ENCODE results near the gene TMEM9.

The TMEM9 gene

DNA sequence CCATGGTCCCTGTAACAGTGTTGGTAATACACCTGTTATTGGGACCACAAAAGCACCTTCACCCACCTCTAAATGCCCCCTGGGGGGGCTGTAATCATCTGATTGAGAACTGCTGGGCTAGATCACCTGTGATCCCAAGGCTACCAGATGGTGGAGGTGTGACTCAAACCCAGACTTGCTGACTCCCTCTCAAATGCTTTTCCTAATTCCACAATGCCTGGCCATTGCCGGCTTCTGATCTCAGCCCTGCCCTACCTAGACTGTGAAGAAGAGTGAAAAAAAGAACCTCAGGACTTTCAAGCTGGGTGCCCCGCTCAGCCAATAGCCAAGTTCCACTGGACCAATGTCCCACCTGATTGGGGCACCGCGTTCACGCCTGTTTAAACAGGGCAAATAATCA lies 9.6 kb downstream of the TMEM9 start:
- no peak for DNase-seq

DNA sequence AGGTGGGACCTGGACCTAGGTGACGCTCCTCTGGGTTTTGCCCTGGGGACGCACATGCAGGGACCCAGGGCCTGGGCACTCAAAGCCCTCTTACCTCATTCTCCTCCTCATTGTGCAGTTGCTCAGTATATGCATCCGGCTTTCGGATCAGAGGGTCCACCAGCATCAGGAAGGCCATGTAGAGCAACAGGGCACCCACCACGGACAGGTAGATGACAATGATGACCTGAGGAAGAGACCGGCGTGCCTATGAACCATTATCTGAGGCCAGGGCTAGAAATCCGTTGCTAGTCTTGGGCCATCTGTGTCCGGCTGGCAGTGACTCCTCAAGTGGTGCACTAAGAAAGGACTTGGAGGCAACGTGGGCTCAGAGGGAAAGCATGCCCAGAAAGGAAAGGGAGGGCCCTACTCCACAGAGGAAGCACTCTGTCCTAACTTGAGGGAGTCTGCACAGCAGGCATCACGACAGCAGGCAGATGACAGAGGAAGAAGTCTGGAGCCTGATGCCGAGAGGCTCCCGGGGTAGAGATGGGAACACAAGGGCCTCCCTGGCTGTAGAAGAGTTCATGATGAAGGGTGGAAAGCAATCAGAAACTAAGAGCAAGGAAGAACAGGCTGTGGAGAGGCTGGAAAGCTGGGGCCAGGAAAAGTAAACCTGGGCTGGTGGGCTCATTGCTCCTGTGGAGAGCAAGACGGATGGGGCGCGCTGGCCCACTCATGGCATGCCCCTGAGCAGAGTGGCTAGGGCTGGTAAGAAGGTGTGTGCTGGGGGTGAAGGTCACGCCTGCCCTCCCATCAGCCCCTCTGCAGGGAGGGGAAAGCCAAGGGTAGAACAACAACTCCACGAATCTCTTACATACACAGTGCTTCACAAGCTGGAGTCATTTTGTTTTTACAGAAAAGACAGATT lies 10.3 kb downstream of the TMEM9 start:
- DNase-seq, result no peak

DNA sequence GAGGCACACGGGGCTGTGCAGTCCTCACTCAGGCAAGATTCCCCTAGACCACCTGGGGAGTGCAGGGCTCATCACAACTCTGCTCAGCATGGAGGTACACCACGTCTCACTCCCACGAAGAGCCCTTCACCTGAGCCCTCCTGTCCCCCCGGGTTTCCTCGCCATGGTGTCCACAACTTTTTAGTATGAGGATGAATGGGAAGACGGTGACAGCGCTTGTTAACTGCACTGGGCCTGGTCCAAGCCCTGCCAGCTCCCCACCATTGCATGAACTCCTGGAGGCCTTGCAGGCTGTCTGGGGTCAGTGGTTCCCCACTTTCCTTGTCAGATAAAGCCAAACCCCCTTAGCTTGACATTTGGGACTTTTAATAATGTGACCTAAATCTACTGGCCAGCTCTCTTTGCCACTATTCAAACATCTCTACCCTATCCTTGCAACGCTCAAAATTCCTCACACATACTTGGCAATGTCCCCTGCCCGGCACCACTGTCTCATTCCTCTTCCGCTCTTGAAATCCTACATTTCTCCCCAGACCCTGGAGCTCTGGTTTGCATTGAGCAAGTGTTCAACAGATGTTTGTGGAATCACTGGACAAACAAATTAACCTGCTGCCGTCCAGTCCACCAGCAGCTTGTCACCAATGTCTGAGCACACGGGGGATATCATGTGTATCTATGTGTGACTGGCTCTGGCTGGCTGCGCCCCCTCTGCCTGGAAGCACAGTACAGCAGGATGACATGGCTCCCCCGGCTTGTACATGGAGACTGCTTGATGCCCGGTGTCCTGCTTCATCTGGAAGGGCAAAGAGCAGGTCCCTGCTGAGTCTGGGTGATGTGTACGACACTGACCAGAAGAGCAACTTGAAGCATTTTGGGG lies 11.2 kb downstream of the TMEM9 start:
- no peak for DNase-seq

DNA sequence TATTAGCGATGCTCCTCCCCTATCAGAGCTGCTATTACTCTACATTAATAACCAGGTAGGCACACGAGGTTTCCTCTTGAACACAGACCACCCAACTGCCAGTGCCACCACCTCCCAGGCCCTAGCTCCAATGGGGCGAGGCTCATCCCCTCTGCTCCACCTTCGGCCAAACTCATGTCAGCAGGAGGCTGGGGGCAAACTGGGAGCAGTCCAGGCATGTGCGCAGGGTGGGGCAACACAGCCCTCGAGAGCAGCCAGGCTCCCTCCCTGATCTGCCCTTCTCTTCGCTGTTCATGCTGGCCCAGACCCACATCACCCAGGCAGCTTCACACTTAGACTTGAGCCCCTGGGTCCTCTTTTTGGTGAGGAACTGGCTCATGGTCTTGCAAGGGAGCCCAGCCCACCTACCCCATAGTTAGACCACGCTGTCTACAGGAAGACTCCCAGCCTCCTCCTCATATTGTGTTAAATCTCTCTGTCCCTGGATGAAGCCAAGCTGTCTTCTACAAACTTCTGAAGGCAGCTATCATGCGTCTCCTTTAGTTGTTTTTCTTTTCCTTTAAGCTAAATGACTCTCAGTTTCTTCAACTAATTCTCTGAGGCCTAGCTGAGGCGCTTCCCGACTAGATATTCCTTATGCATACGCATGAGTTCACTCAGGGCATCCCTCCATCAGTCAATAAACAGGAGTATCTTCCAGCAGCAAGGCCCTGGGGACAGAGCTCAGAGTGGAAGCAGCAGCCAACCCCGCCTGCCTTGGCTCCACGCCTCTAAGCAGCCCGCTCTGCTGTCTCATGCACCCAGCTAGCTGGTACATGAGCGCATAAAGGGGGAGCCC lies 12.0 kb downstream of the TMEM9 start:
- DNase-seq, result no peak

DNA sequence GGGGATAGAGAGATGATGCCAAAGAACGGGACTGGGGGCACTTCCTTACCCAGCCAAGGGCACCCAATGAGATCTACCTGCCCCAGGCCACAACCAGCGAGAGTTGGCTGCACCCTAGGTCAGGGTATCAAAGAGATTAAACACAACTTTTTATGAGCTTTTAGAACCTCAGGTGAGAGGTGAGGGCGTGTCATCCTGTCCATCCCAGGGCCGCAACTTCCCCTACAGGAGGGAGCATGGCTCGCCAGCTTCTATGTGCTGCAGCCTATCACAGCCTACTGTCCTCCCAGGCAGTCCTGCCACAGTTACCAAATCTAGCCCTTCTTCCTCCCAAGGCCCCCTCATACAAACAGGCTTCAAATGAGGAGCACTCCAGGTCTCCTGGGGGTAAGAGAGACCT lies 12.9 kb downstream of the TMEM9 start:
- no peak for DNase-seq

DNA sequence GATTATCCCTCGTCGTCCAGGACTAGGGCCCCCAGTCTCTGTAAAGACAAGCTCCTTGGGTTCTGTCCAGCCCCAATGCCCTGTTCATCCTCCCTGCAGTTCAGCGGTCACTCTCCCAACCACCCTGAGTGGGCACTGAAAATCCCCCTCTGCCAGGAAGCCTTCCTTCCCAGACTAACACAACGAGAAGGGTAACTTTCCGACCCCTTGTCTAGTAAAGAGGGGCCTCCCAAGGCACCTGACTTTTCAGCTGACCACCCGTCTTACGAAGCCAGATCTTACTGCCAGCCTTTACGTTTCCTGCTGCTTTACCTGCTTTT lies 13.4 kb downstream of the TMEM9 start:
- no peak for DNase-seq

DNA sequence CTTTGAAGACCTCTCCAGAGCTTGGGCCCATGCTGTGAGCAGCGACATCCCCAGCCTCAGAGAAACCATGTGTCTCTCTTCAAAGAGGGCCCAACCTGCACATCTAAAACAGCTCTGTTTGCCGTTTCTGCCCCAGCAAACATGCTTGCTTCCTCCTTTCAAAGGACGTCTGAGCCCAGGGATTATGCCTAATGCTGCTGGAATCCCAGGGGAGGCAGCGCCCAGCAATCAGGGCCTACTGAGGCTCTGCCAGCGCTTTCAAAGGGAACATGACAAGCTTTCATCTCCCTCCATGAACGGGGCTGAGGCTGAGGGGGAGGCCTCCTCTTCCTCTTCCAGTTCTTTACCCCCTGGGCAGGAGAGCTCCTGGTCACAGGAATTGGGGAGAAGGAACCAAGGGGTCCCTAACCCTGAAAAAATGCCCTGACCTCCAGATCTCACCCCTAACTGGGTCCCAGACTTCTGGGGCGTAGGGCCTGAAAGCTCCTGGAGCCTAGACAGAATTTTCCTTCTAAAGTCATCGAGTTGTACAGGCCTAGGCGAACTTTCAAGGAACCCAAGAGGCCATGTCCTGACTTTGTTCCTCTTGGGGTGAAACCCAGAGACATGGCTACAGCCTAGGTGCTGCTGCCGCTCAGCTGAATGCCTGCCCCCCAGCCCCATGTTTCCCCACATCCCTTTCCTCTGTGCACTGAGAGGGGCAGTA lies 13.9 kb downstream of the TMEM9 start:
- DNase-seq, result no peak

DNA sequence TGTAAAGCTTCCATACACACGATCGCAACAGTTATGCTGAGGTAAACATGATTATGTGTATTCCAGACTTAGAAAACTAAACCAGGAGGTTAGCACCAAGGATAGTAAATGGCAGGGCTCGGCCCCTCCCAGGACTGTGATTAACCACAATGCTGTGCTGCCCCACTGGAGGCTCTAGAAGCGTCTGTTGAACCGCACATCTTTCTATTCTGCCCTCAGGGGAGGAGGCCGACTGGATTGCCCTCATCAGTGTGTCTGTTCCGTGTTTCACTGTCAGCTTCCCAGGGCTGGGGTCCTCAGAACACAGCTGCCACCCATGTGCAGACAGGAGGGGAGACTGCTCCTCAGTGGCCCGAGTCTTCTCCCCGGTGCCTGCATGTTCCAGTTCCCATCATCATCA lies 14.5 kb downstream of the TMEM9 start:
- no peak for DNase-seq

DNA sequence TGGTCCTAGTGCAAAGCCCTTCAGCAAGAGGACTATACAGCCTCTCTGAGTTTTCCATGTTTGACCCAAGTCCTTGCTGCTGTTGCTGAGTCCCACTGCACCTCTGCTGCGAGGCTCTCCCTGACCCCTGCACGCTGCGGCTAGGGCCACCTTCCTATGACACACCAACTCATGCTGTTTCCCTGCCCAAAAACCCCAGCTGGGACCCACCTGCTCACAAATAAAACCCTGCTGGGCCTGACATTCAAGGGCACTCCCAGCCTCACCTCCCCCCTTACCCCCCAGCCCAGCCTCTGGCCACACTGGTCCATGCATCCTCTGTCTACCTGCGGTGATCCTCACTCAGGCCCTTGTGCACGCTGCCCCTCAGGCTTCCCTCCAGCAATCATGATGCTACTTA lies 15.0 kb downstream of the TMEM9 start:
- DNase-seq, result no peak

DNA sequence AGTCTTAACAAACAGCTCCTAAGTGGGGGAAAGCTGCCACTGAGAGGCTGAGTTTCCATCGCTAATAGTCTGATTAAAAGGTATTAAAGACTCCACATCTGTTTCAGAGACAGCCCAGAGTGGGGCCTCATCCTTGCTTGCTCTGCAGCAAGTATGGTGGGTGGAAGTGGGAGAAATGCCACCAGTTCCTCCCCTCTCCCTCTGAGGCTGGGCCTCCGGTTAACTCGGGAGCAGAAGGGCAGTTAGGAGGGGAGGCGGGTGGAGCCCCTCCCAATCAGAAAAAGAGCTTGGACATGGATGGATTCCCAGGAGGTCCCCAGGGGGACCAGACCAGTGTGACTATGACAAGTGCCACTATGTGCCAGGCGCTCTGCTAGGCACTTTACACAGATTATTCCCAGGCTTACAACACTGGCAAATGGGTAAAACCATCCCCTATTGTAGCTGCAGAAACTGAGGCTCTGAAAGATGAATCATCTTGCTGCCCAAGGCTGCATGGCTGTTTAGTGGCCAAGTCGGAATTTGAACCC lies 15.9 kb downstream of the TMEM9 start:
- no peak for DNase-seq

DNA sequence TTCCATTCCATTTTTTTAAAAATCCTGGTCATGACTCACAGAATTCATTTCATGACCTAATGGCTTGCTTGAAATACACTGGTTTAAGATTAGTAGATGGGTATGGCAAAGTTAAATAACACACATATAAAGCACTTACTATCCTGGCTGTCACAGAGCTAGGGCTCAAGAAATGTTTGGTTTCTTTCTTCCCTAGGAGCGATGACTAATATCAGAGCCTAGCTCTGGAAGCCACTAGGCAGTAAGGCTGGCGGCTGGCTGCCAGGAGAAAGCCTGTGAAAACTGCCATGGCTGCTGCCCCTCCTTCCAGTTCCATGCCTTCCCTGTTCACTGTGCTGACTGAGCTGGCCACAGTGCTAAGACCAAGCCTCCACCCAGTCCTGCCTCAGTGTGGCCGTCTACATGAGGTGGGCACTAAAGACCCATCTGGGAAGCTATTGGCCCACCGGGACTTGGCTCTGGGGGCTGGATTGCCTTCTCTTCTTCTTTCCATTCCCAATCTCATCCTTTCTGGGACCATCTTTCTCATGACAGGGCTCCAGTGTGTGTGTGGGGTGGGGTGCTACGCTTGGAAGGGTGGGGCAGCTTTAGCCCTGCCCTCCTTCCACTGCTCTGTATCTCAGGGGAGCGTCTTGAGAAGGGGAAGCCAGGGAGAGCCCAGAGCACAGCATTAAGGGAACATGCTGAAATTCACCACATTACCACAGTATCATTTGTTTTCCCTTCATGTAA lies 16.5 kb downstream of the TMEM9 start:
- DNase-seq, result no peak

DNA sequence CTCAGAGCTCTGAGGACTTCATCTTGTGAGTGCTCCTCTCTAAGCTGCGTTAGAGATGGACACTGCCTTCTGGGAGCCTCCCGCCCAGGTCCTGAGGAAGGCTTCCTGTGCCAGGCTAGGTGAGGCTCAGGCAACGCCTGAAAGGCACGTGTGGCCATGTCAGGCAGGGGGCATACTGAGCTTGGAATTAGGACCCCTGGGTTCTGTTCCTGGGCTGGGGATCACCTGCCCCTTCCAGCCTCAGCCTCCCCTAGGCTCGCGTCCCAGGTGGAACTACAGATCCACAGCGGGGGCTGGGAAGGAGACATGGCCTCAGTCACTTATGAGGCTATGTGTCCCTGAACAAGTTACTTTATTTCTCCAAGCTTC lies 17.3 kb downstream of the TMEM9 start:
- no peak for DNase-seq

DNA sequence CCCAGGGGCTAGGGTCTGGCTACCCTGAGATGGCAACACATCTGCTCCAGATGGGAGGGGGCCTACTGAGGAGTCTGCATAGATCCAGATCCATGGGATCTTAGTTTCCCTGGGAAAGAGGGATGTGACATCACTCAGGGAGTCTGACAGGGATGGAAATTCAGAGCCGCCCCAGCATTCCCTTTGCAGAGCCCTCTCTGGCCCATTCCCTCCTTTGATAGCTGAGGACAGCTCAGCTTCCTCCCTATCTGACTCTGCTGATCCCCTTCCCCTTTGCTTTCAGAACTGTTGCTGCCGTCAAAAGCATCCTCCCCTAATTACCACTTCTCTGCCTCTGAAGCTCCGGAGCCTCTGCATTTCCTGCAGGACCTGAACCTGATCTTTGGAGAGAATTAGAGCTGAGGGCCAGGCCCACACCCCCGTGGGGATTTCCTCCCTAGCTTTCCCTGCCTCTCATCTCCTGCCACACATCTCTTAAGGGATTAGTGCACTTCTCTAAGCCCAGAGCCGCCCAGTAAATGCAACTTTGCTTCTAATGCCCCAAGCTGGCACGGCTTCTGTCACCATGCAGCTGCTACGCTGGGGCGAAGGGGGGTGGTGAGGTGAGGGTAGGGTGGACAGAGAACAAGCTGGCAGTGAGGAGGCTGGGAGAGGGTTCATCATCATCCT lies 17.8 kb downstream of the TMEM9 start:
- DNase-seq, result no peak

DNA sequence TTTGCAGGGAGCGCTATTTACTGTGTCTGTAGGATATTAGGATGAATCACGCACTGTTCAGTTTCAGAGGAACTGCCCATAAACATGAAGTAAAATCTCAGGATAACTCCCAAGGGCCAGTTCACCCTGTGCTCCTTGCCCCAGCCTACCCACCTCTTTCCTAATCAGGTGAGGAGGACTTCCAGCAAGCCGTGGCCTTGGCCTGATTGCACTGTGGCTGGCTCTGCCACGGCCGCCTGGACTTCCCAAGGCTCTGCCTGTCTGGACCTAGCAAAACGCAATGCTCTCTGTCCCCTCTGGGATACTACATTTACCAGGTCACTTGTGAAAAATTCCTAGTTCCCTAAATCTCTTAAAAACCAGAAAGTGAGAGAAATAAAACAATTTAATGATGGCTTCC lies 19.9 kb downstream of the TMEM9 start:
- no peak for DNase-seq

DNA sequence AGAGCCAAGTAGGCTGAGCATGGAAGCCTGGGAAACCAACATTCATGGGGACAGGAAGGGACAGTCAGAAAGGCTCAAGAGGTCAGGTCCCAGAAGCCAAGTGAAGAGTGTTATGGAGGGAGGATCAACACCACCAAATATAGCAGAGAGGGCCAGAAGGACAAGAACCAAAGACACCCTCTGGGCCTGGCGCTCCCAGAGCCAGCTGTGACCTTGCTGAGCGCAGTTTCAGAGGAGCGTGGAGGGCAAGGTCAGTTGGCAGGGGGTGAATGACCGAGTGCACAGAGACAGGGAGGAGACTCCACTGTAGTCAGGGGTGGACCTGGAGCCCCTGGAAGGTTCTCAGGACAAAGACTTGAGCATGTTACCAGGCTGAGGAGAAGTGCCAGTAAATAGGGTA lies 22.9 kb downstream of the TMEM9 start:
- DNase-seq, result no peak

DNA sequence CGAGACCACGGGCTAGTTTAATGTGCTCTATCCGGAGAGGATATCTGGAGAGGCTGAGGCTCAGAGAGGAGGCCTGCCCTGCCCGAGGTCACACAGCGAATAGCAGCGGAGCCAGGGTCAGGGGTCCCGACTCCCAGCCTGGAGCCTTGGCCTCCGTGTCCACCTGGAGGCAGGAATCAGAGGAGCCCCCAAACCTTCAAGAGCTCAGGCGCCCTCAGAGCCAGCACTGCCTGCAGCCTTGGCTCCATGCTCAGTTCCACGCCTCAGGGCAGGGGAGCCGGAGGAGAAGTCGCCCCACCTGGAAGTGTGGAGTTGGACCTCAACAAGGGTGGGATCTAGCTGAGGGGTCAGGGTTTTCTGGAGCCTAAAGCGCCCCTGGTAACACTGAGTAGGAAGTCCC lies 25.3 kb downstream of the TMEM9 start:
- no peak for DNase-seq

DNA sequence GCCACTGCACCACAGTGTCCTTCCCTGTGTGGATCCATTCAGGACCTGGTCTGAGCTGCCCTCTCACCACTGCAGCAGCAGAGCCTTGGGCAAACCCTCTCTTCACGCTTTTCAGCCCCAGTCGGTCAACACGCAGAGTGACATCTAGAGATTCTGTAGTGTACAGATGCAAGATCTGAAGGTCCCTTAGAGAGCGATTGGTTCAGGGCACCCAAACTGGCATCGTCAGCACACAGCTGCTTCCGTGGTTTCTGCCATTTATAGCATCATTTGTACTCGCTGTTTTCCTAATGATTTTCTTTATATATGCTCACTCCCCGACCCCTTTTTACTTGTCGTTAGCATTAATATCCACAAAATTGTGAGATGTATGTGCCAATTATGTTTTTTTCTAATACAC lies 25.8 kb downstream of the TMEM9 start:
- no peak for DNase-seq

DNA sequence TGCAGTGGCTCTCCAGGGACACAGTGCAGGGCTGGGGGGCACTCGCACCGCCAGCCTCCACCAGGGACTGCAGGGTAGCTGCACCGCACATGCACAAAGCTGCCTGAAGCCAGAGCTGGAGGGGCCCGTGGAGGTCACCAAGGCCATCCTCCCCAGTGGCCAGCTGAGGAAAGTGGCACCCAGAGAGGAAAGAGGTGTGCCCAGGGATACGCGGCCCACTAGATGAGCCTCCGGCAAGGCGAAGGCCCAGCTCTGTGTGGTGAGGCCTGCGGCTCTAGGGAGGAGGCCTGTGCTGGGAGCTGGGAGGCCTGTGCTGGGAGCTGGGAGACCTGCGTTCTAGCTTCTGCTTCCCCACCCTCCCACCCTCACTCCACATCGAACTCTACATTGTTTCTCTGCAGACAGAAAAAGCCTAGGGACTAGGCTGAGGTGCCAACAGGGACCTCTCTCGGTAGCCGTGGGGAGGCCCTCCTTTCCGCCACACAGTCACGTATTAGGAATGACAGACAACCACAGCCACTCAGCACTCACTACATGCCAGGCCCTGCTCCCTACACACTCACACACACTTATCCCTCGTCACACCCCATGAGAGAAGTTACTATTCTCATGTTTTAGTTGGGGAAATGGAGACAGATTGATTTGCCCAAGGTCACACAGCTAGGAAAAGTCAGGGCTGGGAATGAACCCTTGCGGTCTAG lies 26.4 kb downstream of the TMEM9 start:
- no peak for DNase-seq

DNA sequence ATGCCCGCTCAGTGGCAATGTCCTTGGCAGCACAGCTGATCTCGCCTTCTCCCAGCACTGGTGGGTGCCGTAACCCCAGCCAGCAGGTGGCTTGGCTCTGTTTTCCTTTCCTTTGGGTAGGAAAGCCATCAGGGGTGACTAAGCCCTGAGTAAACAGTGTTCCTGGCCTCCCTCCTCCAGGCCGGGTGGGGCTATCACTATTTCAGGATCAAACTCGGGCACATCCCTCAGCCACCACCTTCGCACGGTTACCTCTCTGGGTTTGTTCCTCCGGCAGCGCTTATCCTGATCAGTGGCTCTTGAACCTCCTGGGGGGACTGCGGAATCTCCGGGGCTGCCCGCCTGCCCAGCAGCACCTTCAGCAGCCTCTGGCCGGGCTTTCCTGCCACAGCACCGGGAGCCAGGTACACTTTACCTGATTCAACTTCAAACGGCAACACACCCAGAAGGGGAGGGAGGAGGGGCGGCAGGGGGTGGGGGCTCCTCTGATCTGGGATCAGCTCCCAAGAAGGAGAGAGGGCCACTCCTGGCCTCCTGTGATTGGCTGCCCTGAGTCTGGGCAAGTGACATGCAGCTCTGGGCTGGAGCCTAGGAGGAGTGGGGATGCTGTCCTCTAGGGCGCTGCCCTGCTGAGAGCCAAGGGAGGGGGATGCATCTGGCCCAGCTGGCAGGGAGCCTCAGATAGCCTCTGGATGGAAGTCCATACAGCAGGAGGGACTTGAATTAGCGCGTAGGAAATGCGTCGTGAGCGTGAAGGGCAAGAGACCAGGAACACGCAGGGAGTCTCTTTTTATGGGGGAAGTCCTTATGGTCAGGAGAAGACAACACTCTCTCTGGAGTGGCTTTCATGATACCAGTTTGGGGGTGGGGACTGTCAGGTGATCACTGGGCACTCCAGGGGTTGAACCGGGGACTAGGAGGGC lies 27.2 kb downstream of the TMEM9 start, which contains the start of gene ASCL5:
TSS of gene ASCL5 (minus strand) at position 353 of the 923 bp plus-strand sequence. CDS start 11,812 bp downstream, outside the sequence.
- DNase-seq, result no peak

Data from CD4-positive, alpha-beta T cell treated with Interleukin-17A for 4 hours (primary cell).